ENCODE results near the gene PTRH2. TPM values are rescaled to one million over a fixed set of nuclear protein-coding genes. Genes with fewer than 3 reads are reported as not detected.
A peak's percentile ranks its signal among the peaks of the same experiment; 100 is the strongest.

Gene PTRH2
- total and polyA plus RNA-seq, 4 experiments from 2014 or later: 16.4 to 19.5 (median 17.6) TPM

DNA sequence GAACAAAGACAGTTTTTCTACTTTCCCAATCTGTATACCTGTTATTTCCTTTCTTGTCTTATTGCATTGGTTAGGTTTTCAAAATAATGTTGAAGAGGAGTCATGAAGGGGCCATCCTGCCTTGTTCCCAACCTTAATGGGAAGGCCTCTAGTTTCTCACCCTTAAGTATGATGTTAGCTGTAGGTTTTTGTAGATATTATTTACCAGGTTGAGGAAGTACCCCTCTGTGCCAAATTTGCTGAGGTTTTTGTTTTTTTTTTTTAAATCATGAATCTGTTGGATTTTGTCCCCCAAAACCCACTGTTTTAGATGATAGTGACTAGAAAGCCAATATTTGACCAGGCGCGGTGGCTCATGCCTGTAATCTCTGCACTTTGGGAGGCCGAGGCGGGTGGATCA lies 36.6 kb upstream of the PTRH2 start:
- Mint-ChIP-seq H3K36me3 (peaks cover 13 to 19% of the 10 kb centered on the region in 2 donors), H3K4me3 (no peak overlapping the region), H3K9me3 (peaks cover 0 to 2% (median 0%) of the 10 kb centered on the region in 8 donors), H3K4me1 (peaks cover 0 to 6% (median under 1%) of the 10 kb centered on the region in 4 donors), H3K27me3 (no peaks in the 10 kb centered on the region), H3K27ac (peak overlapping the region in 1 of 7 donors; percentile 65)
- no peaks in the 10 kb centered on the region for H3K4me1 ChIP-seq (ENCODE audit: insufficient read depth, low read length)
- H3K36me3 ChIP-seq (ENCODE audit: insufficient read depth, low read length): no peaks in the 10 kb centered on the region
- CTCF ChIA-PET (ENCODE audit: partially characterized antibody): interaction anchor here (0.7 to 2.4 kb wide), 2 partner anchors 10 to 132 kb away, joined by 3 to 9 read pairs; no protein-coding TSS in a partner anchor
- H3K27ac ChIP-seq (ENCODE audit: low read depth, low read length): no peak overlapping the region
- DNase-seq: no peak
- no peak overlapping the region for H3K4me3 ChIP-seq (ENCODE audit: low read length in 2 of 2)
- no peaks in the 10 kb centered on the region for H3K9me3 ChIP-seq (ENCODE audit: control insufficient read depth in 1 of 2, low read length in 2 of 2)
- no peaks in the 10 kb centered on the region for H3K27me3 ChIP-seq (ENCODE audit: insufficient read depth, low read length)
- intact Hi-C loops (cut with micrococcal nuclease): no loop called here
- POLR2A ChIA-PET (ENCODE audit: partially characterized antibody): no interaction called here

DNA sequence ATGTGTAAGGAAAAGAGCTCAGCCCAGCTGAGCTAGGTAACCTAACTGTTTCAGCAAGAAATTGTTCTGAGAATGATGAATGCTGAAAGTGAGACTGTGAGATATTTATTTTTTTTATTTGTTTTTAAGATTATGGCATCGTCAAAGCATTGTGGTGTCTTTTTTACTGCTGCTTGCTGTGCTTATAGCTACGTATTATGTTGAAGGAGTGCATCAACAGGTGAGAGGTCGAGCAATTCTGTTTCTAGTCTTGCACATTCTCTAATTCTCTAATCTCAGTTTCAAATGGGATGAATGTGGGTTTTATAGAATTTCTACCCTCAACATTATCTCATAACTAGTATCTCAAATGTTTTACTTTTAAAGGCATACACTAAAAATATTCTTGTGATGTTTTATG lies 30.1 kb upstream of the PTRH2 start:
- no peak overlapping the region for H3K27ac Mint-ChIP-seq
- intact Hi-C loops (cut with micrococcal nuclease): no loop called here
- H3K36me3 Mint-ChIP-seq: peaks cover 22 to 33% of the 10 kb centered on the region in 2 donors
- no peaks in the 10 kb centered on the region for H3K27me3 Mint-ChIP-seq
- Histone ChIP-seq H3K4me3 (ENCODE audit: low read length in 2 of 2) (no peak overlapping the region), H3K27ac (ENCODE audit: low read depth, low read length) (no peak overlapping the region), H3K4me1 (ENCODE audit: insufficient read depth, low read length) (no peaks in the 10 kb centered on the region), H3K27me3 (ENCODE audit: insufficient read depth, low read length) (no peaks in the 10 kb centered on the region), H3K9me3 (ENCODE audit: control insufficient read depth in 1 of 2, low read length in 2 of 2) (no peaks in the 10 kb centered on the region), H3K36me3 (ENCODE audit: insufficient read depth, low read length) (peaks cover 12% of the 10 kb centered on the region)
- ChIA-PET CTCF (ENCODE audit: partially characterized antibody) (no interaction called here), POLR2A (ENCODE audit: partially characterized antibody) (no interaction called here)
- no peaks in the 10 kb centered on the region for H3K9me3 Mint-ChIP-seq
- H3K4me3 Mint-ChIP-seq: no peak overlapping the region
- no peaks in the 10 kb centered on the region for H3K4me1 Mint-ChIP-seq
- DNase-seq: no peak

DNA sequence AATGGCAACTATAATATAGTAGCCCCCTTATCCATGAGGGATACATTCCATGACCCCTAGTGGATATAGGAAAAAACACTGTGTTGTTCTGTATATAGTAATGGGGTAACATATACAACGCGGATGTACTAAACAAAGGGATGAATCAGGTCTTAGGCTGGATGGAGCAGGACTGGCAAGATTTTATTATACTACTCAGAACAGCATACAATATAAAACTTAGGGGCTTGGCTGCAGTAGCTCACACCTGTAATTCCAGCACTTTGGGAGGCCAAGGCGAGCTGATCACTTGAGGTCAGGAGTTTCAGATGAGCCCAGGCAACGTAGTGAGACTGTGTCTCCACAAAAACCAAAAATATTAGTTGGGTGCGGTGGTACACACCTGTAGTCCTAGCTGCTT lies 27.0 kb upstream of the PTRH2 start:
- no peaks in the 10 kb centered on the region for H3K27me3 Mint-ChIP-seq
- CTCF ChIA-PET (ENCODE audit: partially characterized antibody): interaction anchor here (1.2 to 1.5 kb wide), 3 partner anchors 9 to 15 kb away, joined by 3 to 4 read pairs (median 3); no protein-coding TSS in a partner anchor
- intact Hi-C loops (cut with micrococcal nuclease): no loop called here
- POLR2A ChIA-PET (ENCODE audit: partially characterized antibody): interaction anchor here (0.7 kb wide), 1 partner anchor 125 kb away, joined by 3 read pairs; no protein-coding TSS in a partner anchor
- H3K27ac Mint-ChIP-seq: no peak overlapping the region
- no peaks in the 10 kb centered on the region for H3K27me3 ChIP-seq (ENCODE audit: insufficient read depth, low read length)
- H3K4me1 ChIP-seq (ENCODE audit: insufficient read depth, low read length): peaks cover 10% of the 10 kb centered on the region
- no peak overlapping the region for H3K27ac ChIP-seq (ENCODE audit: low read depth, low read length)
- H3K36me3 ChIP-seq (ENCODE audit: insufficient read depth, low read length): peaks cover 12% of the 10 kb centered on the region
- no peak for DNase-seq
- peaks cover 8 to 14% (median 10%) of the 10 kb centered on the region in 4 donors for H3K4me1 Mint-ChIP-seq
- no peak overlapping the region for H3K4me3 Mint-ChIP-seq
- H3K4me3 ChIP-seq (ENCODE audit: low read length in 2 of 2): no peak overlapping the region
- H3K36me3 Mint-ChIP-seq: peaks cover 17 to 30% of the 10 kb centered on the region in 2 donors
- no peaks in the 10 kb centered on the region for H3K9me3 ChIP-seq (ENCODE audit: control insufficient read depth in 1 of 2, low read length in 2 of 2)
- no peaks in the 10 kb centered on the region for H3K9me3 Mint-ChIP-seq

- CTCF ChIA-PET (ENCODE audit: partially characterized antibody): interaction anchor here (1.2 to 1.5 kb wide), 3 partner anchors 8 to 15 kb away, joined by 3 to 4 read pairs (median 3); no protein-coding TSS in a partner anchor
- H3K9me3 Mint-ChIP-seq: no peaks in the 10 kb centered on the region
- peak overlapping the region in 1 of 7 donors; percentile 51 for H3K27ac Mint-ChIP-seq
Observed at GRCh38 chr17:59733697-59734096, 26.5 kb upstream of the PTRH2 start.

GRCh38 chr17:59730268-59730834 lies 23.1 kb upstream of the PTRH2 start:
- Mint-ChIP-seq H3K36me3 (peaks cover 9 to 18% of the 10 kb centered on the region in 2 donors), H3K9me3 (no peaks in the 10 kb centered on the region), H3K27me3 (no peaks in the 10 kb centered on the region), H3K27ac (peak overlapping the region in 3 of 7 donors; percentile 26 to 52 (median 38)), H3K4me3 (no peak overlapping the region), H3K4me1 (peaks cover 15 to 37% (median 22%) of the 10 kb centered on the region in 4 donors)
- no peaks in the 10 kb centered on the region for H3K27me3 ChIP-seq (ENCODE audit: insufficient read depth, low read length)
- H3K4me3 ChIP-seq (ENCODE audit: low read length in 2 of 2): no peak overlapping the region
- ChIA-PET CTCF (ENCODE audit: partially characterized antibody) (no interaction called here), POLR2A (ENCODE audit: partially characterized antibody) (no interaction called here)
- peaks cover 22% of the 10 kb centered on the region for H3K4me1 ChIP-seq (ENCODE audit: insufficient read depth, low read length)
- intact Hi-C loops (cut with micrococcal nuclease): no loop called here
- peaks cover 7% of the 10 kb centered on the region for H3K36me3 ChIP-seq (ENCODE audit: insufficient read depth, low read length)
- H3K27ac ChIP-seq (ENCODE audit: low read depth, low read length): no peak overlapping the region
- no peaks in the 10 kb centered on the region for H3K9me3 ChIP-seq (ENCODE audit: control insufficient read depth in 1 of 2, low read length in 2 of 2)
- DNase-seq: no peak

More at GRCh38 chr17:59733697-59734096, 26.5 kb upstream of the PTRH2 start:
- POLR2A ChIA-PET (ENCODE audit: partially characterized antibody): interaction anchor here (0.7 kb wide), 1 partner anchor 125 kb away, joined by 3 read pairs; no protein-coding TSS in a partner anchor
- Histone ChIP-seq H3K27ac (ENCODE audit: low read depth, low read length) (no peak overlapping the region), H3K4me3 (ENCODE audit: low read length in 2 of 2) (no peak overlapping the region), H3K9me3 (ENCODE audit: control insufficient read depth in 1 of 2, low read length in 2 of 2) (no peaks in the 10 kb centered on the region), H3K36me3 (ENCODE audit: insufficient read depth, low read length) (peaks cover 12% of the 10 kb centered on the region), H3K4me1 (ENCODE audit: insufficient read depth, low read length) (peaks cover 15% of the 10 kb centered on the region), H3K27me3 (ENCODE audit: insufficient read depth, low read length) (no peaks in the 10 kb centered on the region)
- H3K4me3 Mint-ChIP-seq: no peak overlapping the region
- intact Hi-C loops (cut with micrococcal nuclease): no loop called here
- peaks cover 17 to 30% of the 10 kb centered on the region in 2 donors for H3K36me3 Mint-ChIP-seq
- H3K27me3 Mint-ChIP-seq: no peaks in the 10 kb centered on the region
- peaks cover 9 to 19% (median 13%) of the 10 kb centered on the region in 4 donors for H3K4me1 Mint-ChIP-seq
- no peak for DNase-seq

DNA sequence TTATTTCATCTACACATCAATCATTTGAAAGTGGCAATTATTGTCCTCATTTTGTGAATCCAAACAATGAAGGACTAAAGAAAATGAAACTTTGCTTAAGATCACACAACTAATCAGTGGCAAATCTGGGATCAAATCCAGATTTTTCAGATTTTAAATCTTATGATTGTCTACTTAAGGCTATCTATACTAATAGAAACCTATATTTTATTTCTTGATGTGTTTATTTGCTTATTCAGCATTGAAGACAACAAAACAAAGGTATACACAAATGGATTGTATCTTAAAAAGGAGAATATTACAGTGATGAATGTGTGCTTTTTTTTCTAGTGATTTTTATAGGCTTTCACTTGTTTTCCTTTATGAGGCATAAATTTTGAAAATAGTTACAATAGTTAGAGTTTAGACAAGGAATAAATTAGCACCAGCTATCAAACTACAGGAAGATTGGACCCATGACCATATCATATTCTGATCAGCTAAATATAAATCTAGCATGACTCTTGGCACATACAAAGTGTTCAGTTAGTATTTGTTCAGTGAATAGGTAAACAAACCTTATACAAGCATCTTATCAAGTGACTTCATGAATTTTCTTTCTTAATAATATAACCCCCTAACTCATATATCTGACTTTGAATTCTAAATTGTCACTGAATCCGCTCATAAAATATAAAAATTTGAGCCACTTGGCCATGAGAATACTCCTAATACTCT lies 20.7 kb upstream of the PTRH2 start:
- ChIA-PET CTCF (ENCODE audit: partially characterized antibody) (no interaction called here), POLR2A (ENCODE audit: partially characterized antibody) (interaction anchor here (1.1 kb wide), 1 partner anchor 21 kb away, joined by 6 read pairs; the partner anchor contains the start of gene PTRH2)
- H3K27ac Mint-ChIP-seq: no peak overlapping the region
- peaks cover 0 to 6% of the 10 kb centered on the region in 2 donors for H3K36me3 Mint-ChIP-seq
- H3K9me3 Mint-ChIP-seq: no peaks in the 10 kb centered on the region
- Histone ChIP-seq H3K27ac (ENCODE audit: low read depth, low read length) (no peak overlapping the region), H3K36me3 (ENCODE audit: insufficient read depth, low read length) (no peaks in the 10 kb centered on the region), H3K27me3 (ENCODE audit: insufficient read depth, low read length) (no peaks in the 10 kb centered on the region), H3K4me1 (ENCODE audit: insufficient read depth, low read length) (peaks cover 22% of the 10 kb centered on the region), H3K9me3 (ENCODE audit: control insufficient read depth in 1 of 2, low read length in 2 of 2) (no peaks in the 10 kb centered on the region), H3K4me3 (ENCODE audit: low read length in 2 of 2) (no peak overlapping the region)
- no peaks in the 10 kb centered on the region for H3K27me3 Mint-ChIP-seq
- H3K4me1 Mint-ChIP-seq: peaks cover 19 to 46% (median 27%) of the 10 kb centered on the region in 4 donors
- DNase-seq: no peak
- no peak overlapping the region for H3K4me3 Mint-ChIP-seq
- intact Hi-C loops (cut with micrococcal nuclease): no loop called here

DNA sequence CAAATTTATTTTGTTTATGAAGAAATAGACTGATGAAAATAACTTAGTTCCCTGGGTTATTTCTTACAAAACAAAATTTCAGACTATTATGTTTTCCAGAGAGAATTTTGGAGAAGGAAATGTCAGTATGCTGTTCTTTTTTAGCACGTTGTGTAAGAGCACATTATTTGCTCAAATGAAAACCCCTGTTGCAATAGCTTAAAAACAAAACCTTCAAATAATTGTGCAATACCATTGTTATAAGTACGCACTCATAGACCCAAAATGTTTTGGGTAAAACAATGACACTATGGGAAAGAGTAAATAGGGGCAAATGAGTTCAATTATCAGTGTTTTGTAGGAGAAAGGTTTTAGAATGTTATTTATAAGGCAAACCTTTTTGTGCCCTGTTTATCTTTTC lies 18.5 kb upstream of the PTRH2 start:
- intact Hi-C loops (cut with micrococcal nuclease): no loop called here
- Histone ChIP-seq H3K27me3 (ENCODE audit: insufficient read depth, low read length) (no peaks in the 10 kb centered on the region), H3K4me1 (ENCODE audit: insufficient read depth, low read length) (peaks cover 22% of the 10 kb centered on the region), H3K9me3 (ENCODE audit: control insufficient read depth in 1 of 2, low read length in 2 of 2) (no peaks in the 10 kb centered on the region), H3K4me3 (ENCODE audit: low read length in 2 of 2) (no peak overlapping the region), H3K27ac (ENCODE audit: low read depth, low read length) (no peak overlapping the region), H3K36me3 (ENCODE audit: insufficient read depth, low read length) (no peaks in the 10 kb centered on the region)
- Mint-ChIP-seq H3K36me3 (no peaks in the 10 kb centered on the region), H3K27me3 (no peaks in the 10 kb centered on the region), H3K4me1 (peaks cover 26 to 53% (median 35%) of the 10 kb centered on the region in 4 donors), H3K4me3 (no peak overlapping the region), H3K9me3 (no peaks in the 10 kb centered on the region), H3K27ac (no peak overlapping the region)
- DNase-seq: no peak
- ChIA-PET CTCF (ENCODE audit: partially characterized antibody) (interaction anchor here (0.9 kb wide), 1 partner anchor 9 kb away, joined by 3 read pairs; no protein-coding TSS in a partner anchor), POLR2A (ENCODE audit: partially characterized antibody) (no interaction called here)
